GM19099 (cell line): ENCODE measurements around the gene STAMBPL1.

Experiments
- POLR2A ChIP-seq: IDR thresholded peaks from 3 replicates; pipeline ENCODE4 v1.6.1; 2011; ENCODE audit warnings: low read depth; ENCODE audit not compliant: insufficient read length; ENCODE audit errors: extremely low read depth

Gene STAMBPL1

GRCh38 chr10:88899886-88900285, 19.8 kb downstream of the STAMBPL1 start:
- no peak for TF ChIP-seq POLR2A

- peak; percentile 6 for TF ChIP-seq POLR2A
Measured at GRCh38 chr10:88901206-88901983, 21.4 kb downstream of the STAMBPL1 start.

GRCh38 chr10:88901984-88902789, 22.1 kb downstream of the STAMBPL1 start:
- TF ChIP-seq POLR2A: no peak

GRCh38 chr10:88903715-88904114, 23.7 kb downstream of the STAMBPL1 start:
- TF ChIP-seq POLR2A: no peak

GRCh38 chr10:88906921-88907320, 26.9 kb downstream of the STAMBPL1 start:
- TF ChIP-seq POLR2A: no peak

- TF ChIP-seq POLR2A: no peak
Measured at GRCh38 chr10:88908194-88908593, 28.1 kb downstream of the STAMBPL1 start.

GRCh38 chr10:88911116-88911515, 31.1 kb downstream of the STAMBPL1 start:
- no peak for TF ChIP-seq POLR2A

GRCh38 chr10:88911851-88912250, 31.8 kb downstream of the STAMBPL1 start:
- no peak for TF ChIP-seq POLR2A

GRCh38 chr10:88913127-88913526, 33.1 kb downstream of the STAMBPL1 start:
- TF ChIP-seq POLR2A: no peak

GRCh38 chr10:88913788-88914187, 33.7 kb downstream of the STAMBPL1 start:
- no peak for TF ChIP-seq POLR2A

GRCh38 chr10:88915781-88916180, 35.7 kb downstream of the STAMBPL1 start:
- no peak for TF ChIP-seq POLR2A

- no peak for TF ChIP-seq POLR2A
Measured at GRCh38 chr10:88916231-88916630, 36.2 kb downstream of the STAMBPL1 start.

GRCh38 chr10:88916986-88917385, 36.9 kb downstream of the STAMBPL1 start:
- TF ChIP-seq POLR2A: no peak

- TF ChIP-seq POLR2A: no peak
Measured at GRCh38 chr10:88918191-88918905, 38.3 kb downstream of the STAMBPL1 start.

GRCh38 chr10:88919041-88919440, 39.0 kb downstream of the STAMBPL1 start:
- no peak for TF ChIP-seq POLR2A
